ENCODE results near the gene ID1.
"Not testable (repeated sequence)": the region's sequence is repeated elsewhere in the genome, so short reads cannot be mapped to it uniquely, and the experiment has no call there.

The ID1 gene

GRCh38 chr20:31578448-31579138, 26.5 kb upstream of the ID1 start:
- no peak for DNase-seq (ENCODE audit: low read depth in 1 of 2, low spot score in 1 of 2)
- in situ Hi-C loops (cut with HindIII; ENCODE audit: low pct_unique_long_range_greater_than_20kb, low sequenced_read_pairs) = no loop called here
- no peak for TF ChIP-seq JUND (IDR thresholded peaks at IDR 0.05; ENCODE audit: low read depth)

GRCh38 chr20:31579245-31579644, 25.8 kb upstream of the ID1 start:
- DNase-seq (ENCODE audit: low read depth in 1 of 2, low spot score in 1 of 2) = no peak
- no peak for TF ChIP-seq JUND (IDR thresholded peaks at IDR 0.05; ENCODE audit: low read depth)
- in situ Hi-C loops (cut with HindIII; ENCODE audit: low pct_unique_long_range_greater_than_20kb, low sequenced_read_pairs) = no loop called here

DNA sequence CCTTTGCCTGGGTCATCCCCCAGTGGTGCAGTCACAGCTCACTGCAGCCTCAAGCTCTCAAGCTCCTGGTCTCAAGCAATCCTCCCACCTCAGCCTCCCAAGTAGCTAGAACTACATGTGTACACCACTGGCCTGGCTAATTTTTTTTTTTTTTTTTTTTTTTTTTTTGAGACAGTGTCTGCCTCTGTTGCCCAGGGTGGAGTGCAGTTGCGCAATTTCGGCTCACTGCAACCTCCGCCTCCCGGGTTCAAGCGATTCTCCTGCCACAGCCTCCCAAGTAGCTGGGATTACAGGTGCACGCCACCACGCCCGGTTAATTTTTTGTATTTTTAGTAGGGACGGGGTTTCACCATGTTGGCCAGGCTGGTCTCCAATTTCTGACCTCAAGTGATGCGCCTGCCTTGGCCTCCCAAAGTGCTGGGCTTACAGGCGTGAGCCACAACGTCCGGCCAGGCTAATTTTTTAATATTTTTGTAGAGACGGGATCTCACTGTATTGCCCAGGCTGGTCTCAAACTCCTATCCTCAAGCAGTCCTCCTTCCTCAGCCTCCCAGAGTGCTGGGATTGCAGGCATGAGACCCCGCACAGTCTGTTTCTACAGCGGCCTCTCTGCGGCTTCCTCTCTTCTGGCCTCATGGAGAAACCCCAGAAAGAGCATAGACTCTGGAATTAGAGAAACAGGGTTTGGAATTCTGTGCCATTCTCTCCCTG, 25.0 kb upstream of the ID1 start:
- in situ Hi-C loops (cut with HindIII; ENCODE audit: low pct_unique_long_range_greater_than_20kb, low sequenced_read_pairs); DNase-seq (ENCODE audit: low read depth in 1 of 2, low spot score in 1 of 2): not testable (repeated sequence)

GRCh38 chr20:31580706-31581105, 24.4 kb upstream of the ID1 start:
- in situ Hi-C loops (cut with HindIII; ENCODE audit: low pct_unique_long_range_greater_than_20kb, low sequenced_read_pairs) = no loop called here

GRCh38 chr20:31581391-31581790, 23.7 kb upstream of the ID1 start:
- TF ChIP-seq JUND (IDR thresholded peaks at IDR 0.05; ENCODE audit: low read depth) = no peak
- DNase-seq (ENCODE audit: low read depth in 1 of 2, low spot score in 1 of 2) = no peak
- in situ Hi-C loops (cut with HindIII; ENCODE audit: low pct_unique_long_range_greater_than_20kb, low sequenced_read_pairs) = no loop called here

More at GRCh38 chr20:31580706-31581105, 24.4 kb upstream of the ID1 start:
- no peak for TF ChIP-seq JUND (IDR thresholded peaks at IDR 0.05; ENCODE audit: low read depth)
- DNase-seq (ENCODE audit: low read depth in 1 of 2, low spot score in 1 of 2) = no peak

DNA sequence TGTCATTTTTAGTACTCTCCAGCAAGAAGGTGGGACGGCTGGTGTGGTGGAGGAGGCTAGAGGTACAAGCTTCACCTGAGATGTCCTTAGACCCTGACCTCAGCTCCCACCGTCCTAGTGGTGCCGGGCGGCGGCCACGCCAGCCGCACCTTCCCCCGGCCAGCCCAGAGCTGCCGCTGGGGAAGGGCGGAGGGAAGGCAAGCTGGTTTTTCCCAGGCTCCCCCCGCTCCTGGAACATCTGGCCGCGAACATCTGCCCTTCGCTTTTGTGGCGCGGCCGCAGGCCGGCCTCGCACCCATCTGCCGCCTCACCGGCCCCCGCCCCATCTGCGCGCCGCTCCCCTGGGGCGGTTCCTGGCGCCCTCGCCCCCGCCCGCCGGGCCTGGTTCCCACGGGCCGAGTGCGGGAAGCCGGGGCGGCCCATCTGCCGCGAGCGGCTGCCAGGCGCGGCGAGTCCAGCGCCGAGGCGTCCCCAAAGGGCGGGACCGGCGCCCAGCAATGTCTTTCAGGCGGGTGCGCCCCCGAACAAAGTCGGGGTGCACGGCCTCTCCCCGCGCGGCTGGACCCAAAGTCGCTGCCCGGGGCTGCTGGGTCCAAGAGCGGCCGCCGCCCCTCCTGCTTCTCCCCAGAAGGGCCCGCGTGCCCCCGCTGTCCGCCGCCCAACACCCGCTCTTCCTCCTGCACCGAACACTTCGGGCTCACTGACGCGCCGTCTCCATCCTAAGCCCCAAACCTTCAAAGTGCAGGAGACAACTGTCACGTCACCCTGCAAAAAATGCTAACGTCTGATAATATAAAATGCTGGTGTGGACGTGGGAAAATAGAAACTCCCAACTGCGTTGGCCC, 17.3 kb upstream of the ID1 start:
- no peak for DNase-seq (ENCODE audit: low read depth in 1 of 2, low spot score in 1 of 2)
- in situ Hi-C loops (cut with HindIII; ENCODE audit: low pct_unique_long_range_greater_than_20kb, low sequenced_read_pairs) = no loop called here
- TF ChIP-seq JUND (IDR thresholded peaks at IDR 0.05; ENCODE audit: low read depth) = no peak

DNA sequence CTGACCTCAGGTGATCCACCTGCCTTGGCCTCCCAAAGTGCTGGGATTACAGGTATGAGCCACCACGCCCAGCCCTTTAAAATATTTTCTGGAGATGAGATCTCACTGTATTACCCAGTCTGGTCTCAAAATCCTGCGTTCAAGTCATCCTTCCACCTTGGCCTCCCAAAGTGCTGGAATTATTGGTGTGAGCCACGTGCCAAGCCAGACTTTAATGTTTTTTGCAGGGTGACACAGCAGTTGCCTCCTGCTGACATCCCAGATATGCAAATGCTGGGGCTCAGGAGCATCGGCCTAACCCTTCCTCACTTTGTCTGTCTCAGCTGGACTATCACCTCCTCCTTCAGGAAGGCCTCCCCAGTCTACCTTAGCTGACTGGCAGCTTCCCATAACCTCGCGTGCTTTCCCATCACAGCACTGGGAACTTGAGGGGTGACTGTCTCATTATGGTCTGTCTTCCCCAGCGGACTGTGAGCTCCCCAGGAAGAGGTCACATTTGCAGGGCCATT, 14.3 kb upstream of the ID1 start:
- no peak for DNase-seq (ENCODE audit: low read depth in 1 of 2, low spot score in 1 of 2)
- TF ChIP-seq JUND (IDR thresholded peaks at IDR 0.05; ENCODE audit: low read depth) = no peak
- in situ Hi-C loops (cut with HindIII; ENCODE audit: low pct_unique_long_range_greater_than_20kb, low sequenced_read_pairs) = no loop called here

DNA sequence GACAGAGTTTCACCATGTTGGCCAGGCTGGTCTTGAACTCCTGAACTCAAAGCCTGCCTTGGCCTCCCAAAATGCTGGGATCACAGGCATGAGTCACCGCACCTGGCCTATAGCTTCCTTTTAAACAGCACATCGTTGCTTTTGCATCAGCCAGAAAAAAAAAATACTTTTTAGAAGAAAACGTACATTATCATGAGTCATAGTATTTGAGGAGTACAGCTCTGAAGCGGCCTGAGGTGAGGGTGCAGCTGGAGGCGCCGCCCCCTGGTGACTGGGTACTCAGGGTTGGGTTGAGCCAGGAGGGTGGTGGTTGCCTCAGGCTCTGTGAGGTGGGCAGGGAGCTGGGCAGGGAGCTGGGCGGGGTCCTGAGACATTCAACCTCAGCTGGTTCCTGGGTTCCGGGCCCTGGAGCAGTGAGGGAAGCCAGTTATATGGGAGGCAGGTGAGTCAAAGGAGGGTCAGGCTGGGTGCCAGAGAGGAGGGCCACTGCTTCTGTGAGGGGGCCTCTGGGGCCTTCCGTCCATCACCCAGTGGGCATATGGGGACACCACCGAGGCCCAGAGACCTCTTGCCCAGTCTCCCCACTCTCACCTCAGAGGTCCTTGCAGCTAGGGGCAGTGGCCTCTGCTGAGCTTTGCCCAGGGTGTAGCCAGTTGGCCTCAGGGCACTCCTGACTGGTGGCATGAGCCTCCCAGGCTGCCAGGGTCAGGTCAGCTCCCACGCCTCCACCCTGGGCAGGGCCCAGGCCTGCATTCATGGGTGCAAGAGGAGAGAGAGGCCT, 11.7 kb upstream of the ID1 start:
- in situ Hi-C loops (cut with HindIII; ENCODE audit: low pct_unique_long_range_greater_than_20kb, low sequenced_read_pairs) = no loop called here

GRCh38 chr20:31594002-31594557, 11.0 kb upstream of the ID1 start:
- no peak for DNase-seq (ENCODE audit: low read depth in 1 of 2, low spot score in 1 of 2)
- in situ Hi-C loops (cut with HindIII; ENCODE audit: low pct_unique_long_range_greater_than_20kb, low sequenced_read_pairs) = no loop called here
- TF ChIP-seq JUND (IDR thresholded peaks at IDR 0.05; ENCODE audit: low read depth) = no peak

More for the DNA sequence above, 11.7 kb upstream of the ID1 start:
- DNase-seq (ENCODE audit: low read depth in 1 of 2, low spot score in 1 of 2) = peak in 1 of 2 experiments; percentile 92
- TF ChIP-seq JUND (IDR thresholded peaks at IDR 0.05; ENCODE audit: low read depth) = no peak

- no peak for DNase-seq (ENCODE audit: low read depth in 1 of 2, low spot score in 1 of 2)
- in situ Hi-C loops (cut with HindIII; ENCODE audit: low pct_unique_long_range_greater_than_20kb, low sequenced_read_pairs) = no loop called here
- no peak for TF ChIP-seq JUND (IDR thresholded peaks at IDR 0.05; ENCODE audit: low read depth)
These were observed 10.3 kb upstream of the ID1 start for GRCh38 chr20:31594558-31595379.

DNA sequence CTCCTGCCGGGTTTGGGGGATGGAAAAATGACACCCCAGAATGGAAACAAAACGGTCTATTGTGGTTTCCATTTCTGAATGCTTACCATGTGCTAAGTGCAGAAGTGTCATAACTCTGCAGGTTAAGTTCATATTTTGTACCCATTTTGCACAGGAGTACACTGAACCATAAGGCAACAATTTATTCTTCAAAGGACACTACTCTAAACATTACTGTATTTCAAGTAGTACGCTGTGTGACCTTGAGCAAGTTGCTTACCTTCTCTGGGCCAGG, 9.8 kb upstream of the ID1 start:
- DNase-seq (ENCODE audit: low read depth in 1 of 2, low spot score in 1 of 2) = no peak
- no peak for TF ChIP-seq JUND (IDR thresholded peaks at IDR 0.05; ENCODE audit: low read depth)
- in situ Hi-C loops (cut with HindIII; ENCODE audit: low pct_unique_long_range_greater_than_20kb, low sequenced_read_pairs) = no loop called here
